ENCODE results near the gene PARP11. TPM values are rescaled to one million over a fixed set of nuclear protein-coding genes. Genes with fewer than 3 reads are reported as not detected.

The PARP11 gene
- total RNA-seq, 1 donor from 2014 or later: 19.0 TPM

GRCh38 chr12:3904999-3905398, 31.8 kb upstream of the PARP11 start:
- DNase-seq: no peak
- Mint-ChIP-seq H3K9me3 (ENCODE audit: unreplicated experiment) (no peaks in the 10 kb centered on the region), H3K27me3 (ENCODE audit: unreplicated experiment) (no peaks in the 10 kb centered on the region), H3K4me1 (ENCODE audit: low read depth, unreplicated experiment) (no peaks in the 10 kb centered on the region), H3K4me3 (ENCODE audit: unreplicated experiment) (no peak overlapping the region), H3K27ac (ENCODE audit: unreplicated experiment) (no peak overlapping the region), H3K36me3 (ENCODE audit: unreplicated experiment) (no peaks in the 10 kb centered on the region)
- no peak for TF ChIP-seq CTCF (IDR thresholded peaks at IDR 0.05; ENCODE audit: partially characterized antibody, unreplicated experiment)

- Mint-ChIP-seq H3K27ac (ENCODE audit: unreplicated experiment) (no peak overlapping the region), H3K4me1 (ENCODE audit: low read depth, unreplicated experiment) (no peaks in the 10 kb centered on the region), H3K27me3 (ENCODE audit: unreplicated experiment) (no peaks in the 10 kb centered on the region), H3K36me3 (ENCODE audit: unreplicated experiment) (no peaks in the 10 kb centered on the region), H3K4me3 (ENCODE audit: unreplicated experiment) (no peak overlapping the region), H3K9me3 (ENCODE audit: unreplicated experiment) (no peaks in the 10 kb centered on the region)
- no peak for DNase-seq
- TF ChIP-seq CTCF (IDR thresholded peaks at IDR 0.05; ENCODE audit: partially characterized antibody, unreplicated experiment): no peak
Observed at GRCh38 chr12:3902921-3903320, 29.7 kb upstream of the PARP11 start.

- Mint-ChIP-seq H3K36me3 (ENCODE audit: unreplicated experiment) (no peaks in the 10 kb centered on the region), H3K9me3 (ENCODE audit: unreplicated experiment) (no peaks in the 10 kb centered on the region), H3K27ac (ENCODE audit: unreplicated experiment) (no peak overlapping the region), H3K4me1 (ENCODE audit: low read depth, unreplicated experiment) (peaks cover 14% of the 10 kb centered on the region), H3K4me3 (ENCODE audit: unreplicated experiment) (no peak overlapping the region), H3K27me3 (ENCODE audit: unreplicated experiment) (no peaks in the 10 kb centered on the region)
- peak; percentile 26 for TF ChIP-seq CTCF (IDR thresholded peaks at IDR 0.05; ENCODE audit: partially characterized antibody, unreplicated experiment)
- DNase-seq: no peak
Observed at GRCh38 chr12:3901116-3901515, 27.9 kb upstream of the PARP11 start.

GRCh38 chr12:3898756-3899155, 25.6 kb upstream of the PARP11 start:
- no peak overlapping the region for H3K4me3 Mint-ChIP-seq (ENCODE audit: unreplicated experiment)
- no peak overlapping the region for H3K27ac Mint-ChIP-seq (ENCODE audit: unreplicated experiment)
- H3K27me3 Mint-ChIP-seq (ENCODE audit: unreplicated experiment): no peaks in the 10 kb centered on the region
- no peaks in the 10 kb centered on the region for H3K9me3 Mint-ChIP-seq (ENCODE audit: unreplicated experiment)
- TF ChIP-seq CTCF (IDR thresholded peaks at IDR 0.05; ENCODE audit: partially characterized antibody, unreplicated experiment): no peak
- no peaks in the 10 kb centered on the region for H3K36me3 Mint-ChIP-seq (ENCODE audit: unreplicated experiment)
- H3K4me1 Mint-ChIP-seq (ENCODE audit: low read depth, unreplicated experiment): peaks cover 14% of the 10 kb centered on the region
- no peak for DNase-seq

- Mint-ChIP-seq H3K27ac (ENCODE audit: unreplicated experiment) (peak overlapping the region; percentile 78), H3K9me3 (ENCODE audit: unreplicated experiment) (no peaks in the 10 kb centered on the region)
Observed at GRCh38 chr12:3897371-3897971, 24.3 kb upstream of the PARP11 start.

More at GRCh38 chr12:3897371-3897971, 24.3 kb upstream of the PARP11 start:
- H3K27me3 Mint-ChIP-seq (ENCODE audit: unreplicated experiment): no peaks in the 10 kb centered on the region
- no peak for DNase-seq
- TF ChIP-seq CTCF (IDR thresholded peaks at IDR 0.05; ENCODE audit: partially characterized antibody, unreplicated experiment): no peak
- no peak overlapping the region for H3K4me3 Mint-ChIP-seq (ENCODE audit: unreplicated experiment)
- no peaks in the 10 kb centered on the region for H3K36me3 Mint-ChIP-seq (ENCODE audit: unreplicated experiment)
- peaks cover 14% of the 10 kb centered on the region for H3K4me1 Mint-ChIP-seq (ENCODE audit: low read depth, unreplicated experiment)
